SK-N-SH treated with all-trans-retinoic acid at 6 μM for 48 hours (cell line): ENCODE data around the gene PRKACA.

Experiments used
- BACH2 ChIP-seq: fragments of 250-450 bp; sonication (Bioruptor Pico); IDR thresholded peaks from 2 replicates; pipeline ENCODE4 v1.9.0; 2021; ENCODE audit warnings: mild to moderate bottlenecking, borderline replicate concordance
- CSDC2 ChIP-seq: fragments of 250-450 bp; sonication (Bioruptor Pico); IDR thresholded peaks from 2 replicates; pipeline ENCODE4 v1.5.0; 2020; ENCODE audit warnings: mild to moderate bottlenecking, moderate library complexity
- ISL1 ChIP-seq: fragments of 250-450 bp; sonication (Bioruptor Pico); IDR thresholded peaks from 2 replicates; pipeline ENCODE4 v2.1.2; 2022; ENCODE audit warnings: mild to moderate bottlenecking, moderate library complexity
- PPARA ChIP-seq: fragments of 250-450 bp; sonication (Bioruptor Pico); IDR thresholded peaks from 2 replicates; pipeline ENCODE4 v1.5.0; 2020; ENCODE audit warnings: mild to moderate bottlenecking, borderline replicate concordance
- RARB ChIP-seq: fragments of 250-450 bp; sonication (Bioruptor Pico); IDR thresholded peaks from 2 replicates; pipeline ENCODE4 v1.8.0; 2021; ENCODE audit warnings: mild to moderate bottlenecking, moderate library complexity
- SNAI2 ChIP-seq: fragments of 250-450 bp; sonication (Bioruptor Pico); IDR thresholded peaks from 2 replicates; pipeline ENCODE4 v1.5.0; 2020; ENCODE audit warnings: mild to moderate bottlenecking, moderate library complexity
- ZC3H10 ChIP-seq: fragments of 250-450 bp; sonication (Bioruptor Pico); IDR thresholded peaks from 2 replicates; pipeline ENCODE4 v1.5.1; 2021; ENCODE audit warnings: mild to moderate bottlenecking, moderate library complexity
- ZNF8 ChIP-seq: fragments of 450-650 bp; formaldehyde crosslinking; IDR thresholded peaks from 2 replicates; pipeline ENCODE4 v1.5.0; 2020; ENCODE audit warnings: mild to moderate bottlenecking, moderate library complexity

GRCh38 chr19:14082675-14082960 is 34.9 kb downstream of the PRKACA start:
- TF ChIP-seq PPARA (CRISPR knock-in tag) = no peak
- TF ChIP-seq SNAI2 (CRISPR knock-in tag) = no peak
- no peak for TF ChIP-seq RARB (CRISPR knock-in tag)
- no peak for TF ChIP-seq ISL1 (CRISPR knock-in tag)
- TF ChIP-seq CSDC2 = no peak
- TF ChIP-seq ZNF8 (CRISPR knock-in tag) = no peak
- no peak for TF ChIP-seq BACH2 (CRISPR knock-in tag)
- no peak for TF ChIP-seq ZC3H10 (CRISPR knock-in tag)
